Dedifferentiated amniotic fluid mesenchymal stem cell (primary cell): Measurements from ENCODE around the gene GRAMD2B.

ENCODE experiments used
- DNase-seq: peaks from one replicate; pipeline ENCODE4 v3.0.0-alpha.2; 2016; ENCODE audit errors: extremely low spot score

Gene GRAMD2B

GRCh38 chr5:126479810-126480209 lies 56.6 kb downstream of the GRAMD2B start:
- no peak for DNase-seq

- no peak for DNase-seq
Measured at GRCh38 chr5:126480824-126481223, 57.6 kb downstream of the GRAMD2B start.

GRCh38 chr5:126481243-126481642 lies 58.0 kb downstream of the GRAMD2B start:
- DNase-seq, result no peak

GRCh38 chr5:126482591-126482990 lies 59.4 kb downstream of the GRAMD2B start:
- DNase-seq, result no peak

GRCh38 chr5:126483156-126483555 lies 59.9 kb downstream of the GRAMD2B start:
- peak; percentile 34 for DNase-seq

- DNase-seq, result no peak
Measured at GRCh38 chr5:126484253-126484652, 61.0 kb downstream of the GRAMD2B start.

GRCh38 chr5:126486332-126486731 lies 63.1 kb downstream of the GRAMD2B start:
- no peak for DNase-seq

GRCh38 chr5:126487596-126487995 lies 64.4 kb downstream of the GRAMD2B start:
- DNase-seq, result no peak

GRCh38 chr5:126488443-126489065 lies 65.3 kb downstream of the GRAMD2B start:
- DNase-seq, result no peak

- peak; percentile 58 for DNase-seq
Measured at GRCh38 chr5:126490167-126490940, 67.1 kb downstream of the GRAMD2B start.

GRCh38 chr5:126492939-126493338 lies 69.7 kb downstream of the GRAMD2B start:
- DNase-seq, result no peak

- DNase-seq, result no peak
Measured at GRCh38 chr5:126494393-126494792, 71.2 kb downstream of the GRAMD2B start.

GRCh38 chr5:126497506-126497905 lies 74.3 kb downstream of the GRAMD2B start:
- no peak for DNase-seq

- no peak for DNase-seq
Measured at GRCh38 chr5:126499278-126499677, 76.1 kb downstream of the GRAMD2B start.

- DNase-seq, result no peak
Measured at GRCh38 chr5:126499853-126500342, 76.7 kb downstream of the GRAMD2B start.

- DNase-seq, result no peak
Measured at GRCh38 chr5:126501448-126501847, 78.2 kb downstream of the GRAMD2B start.

- DNase-seq, result no peak
Measured at GRCh38 chr5:126503602-126504104, 80.4 kb downstream of the GRAMD2B start.

GRCh38 chr5:126506079-126506478 lies 82.9 kb downstream of the GRAMD2B start:
- DNase-seq, result no peak

GRCh38 chr5:126508251-126508961 lies 85.2 kb downstream of the GRAMD2B start:
- DNase-seq, result no peak

GRCh38 chr5:126508962-126509279 lies 85.7 kb downstream of the GRAMD2B start:
- no peak for DNase-seq

- no peak for DNase-seq
Measured at GRCh38 chr5:126509339-126509738, 86.1 kb downstream of the GRAMD2B start.

GRCh38 chr5:126511961-126512360 lies 88.8 kb downstream of the GRAMD2B start:
- DNase-seq, result no peak

GRCh38 chr5:126512451-126512850 lies 89.2 kb downstream of the GRAMD2B start:
- DNase-seq, result no peak
